ENCODE data around the gene DNAJC30.

DNA sequence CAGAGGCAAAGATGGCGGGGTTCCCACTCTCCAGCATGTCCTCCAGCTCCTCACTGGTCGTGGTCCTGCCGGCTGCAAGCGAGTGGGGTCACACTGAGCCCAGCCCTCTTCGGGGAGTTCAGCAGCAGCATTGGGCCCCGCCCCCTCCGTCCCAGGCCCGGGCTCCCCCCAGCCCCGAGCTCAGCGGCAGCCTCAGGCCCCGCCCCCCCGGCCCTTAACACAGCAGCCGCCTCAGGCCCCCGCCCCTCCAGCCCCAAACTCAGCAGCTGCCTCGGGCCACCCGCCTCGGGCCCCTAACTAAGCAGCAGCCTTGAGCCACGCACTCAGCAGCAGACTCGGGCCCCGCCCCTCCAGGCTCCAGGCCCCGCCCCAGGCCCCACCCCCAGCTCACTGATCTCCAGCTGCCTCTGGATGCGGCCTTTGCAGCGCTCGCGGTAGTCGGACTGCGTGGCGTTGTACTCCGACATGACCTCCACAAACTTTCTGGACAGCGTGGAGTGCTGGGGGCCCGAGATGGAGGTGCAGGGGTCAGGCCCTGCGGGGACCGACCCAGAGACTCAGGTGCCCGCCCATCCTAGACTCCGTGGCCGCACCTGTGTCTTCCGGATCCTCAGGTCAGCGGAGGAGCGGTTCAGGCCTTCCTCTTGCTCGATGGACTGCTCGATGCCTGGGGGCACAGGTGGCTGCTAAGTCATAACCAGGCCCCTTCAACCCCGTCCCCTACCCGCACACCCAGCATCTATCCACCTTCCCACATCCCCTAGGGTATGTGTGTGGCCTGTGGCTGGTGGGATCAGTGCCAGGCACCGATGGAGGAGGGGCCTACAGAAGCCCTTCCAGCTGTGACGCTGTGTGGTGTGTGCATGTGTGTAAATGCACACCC, 20.7 kb upstream of the DNAJC30 start:
- TF ChIP-seq, protein P1, sequence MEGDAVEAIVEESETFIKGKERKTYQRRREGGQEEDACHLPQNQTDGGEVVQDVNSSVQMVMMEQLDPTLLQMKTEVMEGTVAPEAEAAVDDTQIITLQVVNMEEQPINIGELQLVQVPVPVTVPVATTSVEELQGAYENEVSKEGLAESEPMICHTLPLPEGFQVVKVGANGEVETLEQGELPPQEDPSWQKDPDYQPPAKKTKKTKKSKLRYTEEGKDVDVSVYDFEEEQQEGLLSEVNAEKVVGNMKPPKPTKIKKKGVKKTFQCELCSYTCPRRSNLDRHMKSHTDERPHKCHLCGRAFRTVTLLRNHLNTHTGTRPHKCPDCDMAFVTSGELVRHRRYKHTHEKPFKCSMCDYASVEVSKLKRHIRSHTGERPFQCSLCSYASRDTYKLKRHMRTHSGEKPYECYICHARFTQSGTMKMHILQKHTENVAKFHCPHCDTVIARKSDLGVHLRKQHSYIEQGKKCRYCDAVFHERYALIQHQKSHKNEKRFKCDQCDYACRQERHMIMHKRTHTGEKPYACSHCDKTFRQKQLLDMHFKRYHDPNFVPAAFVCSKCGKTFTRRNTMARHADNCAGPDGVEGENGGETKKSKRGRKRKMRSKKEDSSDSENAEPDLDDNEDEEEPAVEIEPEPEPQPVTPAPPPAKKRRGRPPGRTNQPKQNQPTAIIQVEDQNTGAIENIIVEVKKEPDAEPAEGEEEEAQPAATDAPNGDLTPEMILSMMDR (IDR thresholded peaks at IDR 0.05), result no peak
- TF ChIP-seq POLR2A (IDR thresholded peaks at IDR 0.05), result no peak
